OCI-LY3 (cell line): ENCODE measurements around the gene OPCML.

Experiments used
- EZH2phosphoT487 ChIP-seq: fragments of 200-600 bp; shearing (Covaris generic); IDR thresholded peaks from 2 replicates; pipeline ENCODE4 v1.6.1; 2018; ENCODE audit warnings: antibody characterized with exemption, mixed run types, low read depth
- TF ChIP-seq, protein P1 (sequence below): fragments of 200-600, 300-600 bp; sonication (generic); IDR thresholded peaks from 2 replicates; pipeline ENCODE4 v1.5.1; 2014; ENCODE audit warnings: antibody characterized with exemption, low read length, low read depth

DNA sequence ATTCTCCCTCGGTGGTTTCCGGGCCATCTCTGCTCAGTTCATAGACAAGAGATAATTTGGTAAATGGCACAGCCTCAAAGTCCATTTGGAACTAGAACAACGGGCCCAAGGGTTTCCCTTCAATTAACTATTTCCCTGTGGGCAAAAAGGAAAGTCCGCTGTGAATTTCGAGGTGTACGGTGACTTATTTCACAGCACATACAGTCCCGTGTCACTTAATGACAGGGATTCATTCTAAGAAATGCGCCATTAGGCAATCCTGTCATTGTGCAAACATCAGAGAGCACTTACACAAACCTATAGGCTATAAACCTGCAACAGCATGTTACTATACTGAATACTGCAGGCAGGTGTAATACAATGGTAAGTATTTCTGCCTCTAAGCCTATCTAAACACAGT is 551.6 kb downstream of the OPCML start:
- TF ChIP-seq, protein P1, sequence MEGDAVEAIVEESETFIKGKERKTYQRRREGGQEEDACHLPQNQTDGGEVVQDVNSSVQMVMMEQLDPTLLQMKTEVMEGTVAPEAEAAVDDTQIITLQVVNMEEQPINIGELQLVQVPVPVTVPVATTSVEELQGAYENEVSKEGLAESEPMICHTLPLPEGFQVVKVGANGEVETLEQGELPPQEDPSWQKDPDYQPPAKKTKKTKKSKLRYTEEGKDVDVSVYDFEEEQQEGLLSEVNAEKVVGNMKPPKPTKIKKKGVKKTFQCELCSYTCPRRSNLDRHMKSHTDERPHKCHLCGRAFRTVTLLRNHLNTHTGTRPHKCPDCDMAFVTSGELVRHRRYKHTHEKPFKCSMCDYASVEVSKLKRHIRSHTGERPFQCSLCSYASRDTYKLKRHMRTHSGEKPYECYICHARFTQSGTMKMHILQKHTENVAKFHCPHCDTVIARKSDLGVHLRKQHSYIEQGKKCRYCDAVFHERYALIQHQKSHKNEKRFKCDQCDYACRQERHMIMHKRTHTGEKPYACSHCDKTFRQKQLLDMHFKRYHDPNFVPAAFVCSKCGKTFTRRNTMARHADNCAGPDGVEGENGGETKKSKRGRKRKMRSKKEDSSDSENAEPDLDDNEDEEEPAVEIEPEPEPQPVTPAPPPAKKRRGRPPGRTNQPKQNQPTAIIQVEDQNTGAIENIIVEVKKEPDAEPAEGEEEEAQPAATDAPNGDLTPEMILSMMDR, result no peak
- no peak for TF ChIP-seq EZH2phosphoT487
